ENCODE data around the gene ARHGAP8.
"Not testable (repeated sequence)": the region's sequence is repeated elsewhere in the genome, so short reads cannot be mapped to it uniquely, and the experiment has no call there.

ARHGAP8 gene

GRCh38 chr22:44773082-44773481 lies 20.7 kb downstream of the ARHGAP8 start:
- DNase-seq (ENCODE audit: low read depth) = no peak

GRCh38 chr22:44775862-44776261 lies 23.5 kb downstream of the ARHGAP8 start:
- DNase-seq (ENCODE audit: low read depth) = no peak

GRCh38 chr22:44776605-44777363 lies 24.4 kb downstream of the ARHGAP8 start:
- DNase-seq (ENCODE audit: low read depth) = no peak

GRCh38 chr22:44777364-44777755 lies 25.0 kb downstream of the ARHGAP8 start:
- DNase-seq (ENCODE audit: low read depth) = no peak

GRCh38 chr22:44780876-44781449 lies 28.6 kb downstream of the ARHGAP8 start:
- DNase-seq (ENCODE audit: low read depth) = no peak

GRCh38 chr22:44782363-44782963 lies 30.1 kb downstream of the ARHGAP8 start:
- DNase-seq (ENCODE audit: low read depth) = no peak

- DNase-seq (ENCODE audit: low read depth) = no peak
These were observed 30.7 kb downstream of the ARHGAP8 start for GRCh38 chr22:44783091-44783490.

- DNase-seq (ENCODE audit: low read depth) = no peak
These were observed 31.2 kb downstream of the ARHGAP8 start for GRCh38 chr22:44783581-44783980.

- DNase-seq (ENCODE audit: low read depth) = no peak
These were observed 33.8 kb downstream of the ARHGAP8 start for GRCh38 chr22:44786136-44786535.

- no peak for DNase-seq (ENCODE audit: low read depth)
These were observed 34.2 kb downstream of the ARHGAP8 start for GRCh38 chr22:44786610-44787009.

- no peak for DNase-seq (ENCODE audit: low read depth)
These were observed 35.5 kb downstream of the ARHGAP8 start for GRCh38 chr22:44787832-44788231.

GRCh38 chr22:44793106-44793505 lies 40.7 kb downstream of the ARHGAP8 start:
- DNase-seq (ENCODE audit: low read depth) = no peak

- DNase-seq (ENCODE audit: low read depth) = no peak
These were observed 41.3 kb downstream of the ARHGAP8 start for GRCh38 chr22:44793506-44794172.

GRCh38 chr22:44795701-44796630 lies 43.6 kb downstream of the ARHGAP8 start:
- DNase-seq (ENCODE audit: low read depth) = no peak

- DNase-seq (ENCODE audit: low read depth) = no peak
These were observed 44.9 kb downstream of the ARHGAP8 start for GRCh38 chr22:44797181-44797725.

- no peak for DNase-seq (ENCODE audit: low read depth)
These were observed 46.9 kb downstream of the ARHGAP8 start for GRCh38 chr22:44799077-44799945.

- DNase-seq (ENCODE audit: low read depth) = not testable (repeated sequence)
These were observed 47.7 kb downstream of the ARHGAP8 start for GRCh38 chr22:44799946-44800634.

GRCh38 chr22:44801476-44801875 lies 49.1 kb downstream of the ARHGAP8 start:
- DNase-seq (ENCODE audit: low read depth) = no peak

- no peak for DNase-seq (ENCODE audit: low read depth)
These were observed 49.8 kb downstream of the ARHGAP8 start for GRCh38 chr22:44802071-44802700.

Measured in GM04503 (cell line).